Measurements from ENCODE around the gene PEX14. TPM values are rescaled to one million over a fixed set of nuclear protein-coding genes. Genes with fewer than 3 reads are reported as not detected.

Gene PEX14
- total and polyA plus RNA-seq, 4 donors, result 9.5 to 26.9 (median 19.7) TPM

GRCh38 chr1:10672343-10673050 lies 197.7 kb downstream of the PEX14 start:
- no peaks in the 10 kb centered on the region for H3K9me3 ChIP-seq (ENCODE audit: control insufficient read depth, insufficient read depth, low read length)

GRCh38 chr1:10673109-10673711 lies 198.5 kb downstream of the PEX14 start:
- Histone ChIP-seq H3K27me3 (ENCODE audit: control insufficient read depth, insufficient read depth, low read length) (peaks cover 33% of the 10 kb centered on the region), H3K27ac (ENCODE audit: low read depth, low read length) (no peak overlapping the region), H3K36me3 (ENCODE audit: control insufficient read depth, insufficient read depth, low read length) (peaks cover 5% of the 10 kb centered on the region), H3K9me3 (ENCODE audit: control insufficient read depth, insufficient read depth, low read length) (no peaks in the 10 kb centered on the region), H3K4me3 (ENCODE audit: low read depth, low read length) (no peak overlapping the region), H3K4me1 (ENCODE audit: control insufficient read depth, insufficient read depth, low read length) (peaks cover 92% of the 10 kb centered on the region)
- 54% methylated on average over 8 of the region's 19 CpGs for WGBS (ENCODE audit: insufficient coverage)
- DNase-seq (ENCODE audit: low read depth in 4 of 6, low spot score in 6 of 6), result peak in 1 of 6 donors; percentile 60

More at GRCh38 chr1:10672343-10673050, 197.7 kb downstream of the PEX14 start:
- Histone ChIP-seq H3K27ac (ENCODE audit: low read depth, low read length) (no peak overlapping the region), H3K4me3 (ENCODE audit: low read depth, low read length) (no peak overlapping the region), H3K27me3 (ENCODE audit: control insufficient read depth, insufficient read depth, low read length) (peaks cover 33% of the 10 kb centered on the region), H3K4me1 (ENCODE audit: control insufficient read depth, insufficient read depth, low read length) (peaks cover 92% of the 10 kb centered on the region), H3K36me3 (ENCODE audit: control insufficient read depth, insufficient read depth, low read length) (peaks cover 7% of the 10 kb centered on the region)
- 66% methylated on average over 20 of the region's 35 CpGs for WGBS (ENCODE audit: insufficient coverage)
- peak in 1 of 6 donors; percentile 90 for DNase-seq (ENCODE audit: low read depth in 4 of 6, low spot score in 6 of 6)

- WGBS (ENCODE audit: insufficient coverage), result 77% methylated on average over 16 of the region's 16 CpGs
- peaks cover 5% of the 10 kb centered on the region for H3K36me3 ChIP-seq (ENCODE audit: control insufficient read depth, insufficient read depth, low read length)
- H3K4me1 ChIP-seq (ENCODE audit: control insufficient read depth, insufficient read depth, low read length), result peaks cover 92% of the 10 kb centered on the region
- no peak overlapping the region for H3K27ac ChIP-seq (ENCODE audit: low read depth, low read length)
- peaks cover 30% of the 10 kb centered on the region for H3K27me3 ChIP-seq (ENCODE audit: control insufficient read depth, insufficient read depth, low read length)
- H3K4me3 ChIP-seq (ENCODE audit: low read depth, low read length), result no peak overlapping the region
- DNase-seq (ENCODE audit: low read depth in 4 of 6, low spot score in 6 of 6), result no peak
- H3K9me3 ChIP-seq (ENCODE audit: control insufficient read depth, insufficient read depth, low read length), result no peaks in the 10 kb centered on the region
Measured at GRCh38 chr1:10674222-10674621, 199.5 kb downstream of the PEX14 start.

- Histone ChIP-seq H3K27ac (ENCODE audit: low read depth, low read length) (no peak overlapping the region), H3K27me3 (ENCODE audit: control insufficient read depth, insufficient read depth, low read length) (peaks cover 32% of the 10 kb centered on the region), H3K36me3 (ENCODE audit: control insufficient read depth, insufficient read depth, low read length) (peaks cover 5% of the 10 kb centered on the region), H3K9me3 (ENCODE audit: control insufficient read depth, insufficient read depth, low read length) (no peaks in the 10 kb centered on the region), H3K4me3 (ENCODE audit: low read depth, low read length) (no peak overlapping the region), H3K4me1 (ENCODE audit: control insufficient read depth, insufficient read depth, low read length) (peaks cover 93% of the 10 kb centered on the region)
- peak in 1 of 6 donors; percentile 91 for DNase-seq (ENCODE audit: low read depth in 4 of 6, low spot score in 6 of 6)
- 56% methylated on average over 24 of the region's 29 CpGs for WGBS (ENCODE audit: insufficient coverage)
Measured at GRCh38 chr1:10674700-10675609, 200.2 kb downstream of the PEX14 start.

GRCh38 chr1:10675813-10676212 lies 201.1 kb downstream of the PEX14 start:
- Histone ChIP-seq H3K4me1 (ENCODE audit: control insufficient read depth, insufficient read depth, low read length) (peaks cover 89% of the 10 kb centered on the region), H3K9me3 (ENCODE audit: control insufficient read depth, insufficient read depth, low read length) (no peaks in the 10 kb centered on the region), H3K36me3 (ENCODE audit: control insufficient read depth, insufficient read depth, low read length) (peaks cover 5% of the 10 kb centered on the region), H3K27ac (ENCODE audit: low read depth, low read length) (no peak overlapping the region), H3K4me3 (ENCODE audit: low read depth, low read length) (no peak overlapping the region), H3K27me3 (ENCODE audit: control insufficient read depth, insufficient read depth, low read length) (peaks cover 26% of the 10 kb centered on the region)
- no peak for DNase-seq (ENCODE audit: low read depth in 4 of 6, low spot score in 6 of 6)
- 90% methylated on average over 5 of the region's 5 CpGs for WGBS (ENCODE audit: insufficient coverage)

GRCh38 chr1:10676963-10677362 lies 202.2 kb downstream of the PEX14 start:
- Histone ChIP-seq H3K4me3 (ENCODE audit: low read depth, low read length) (no peak overlapping the region), H3K36me3 (ENCODE audit: control insufficient read depth, insufficient read depth, low read length) (peaks cover 5% of the 10 kb centered on the region), H3K9me3 (ENCODE audit: control insufficient read depth, insufficient read depth, low read length) (no peaks in the 10 kb centered on the region), H3K27ac (ENCODE audit: low read depth, low read length) (no peak overlapping the region), H3K27me3 (ENCODE audit: control insufficient read depth, insufficient read depth, low read length) (peaks cover 15% of the 10 kb centered on the region), H3K4me1 (ENCODE audit: control insufficient read depth, insufficient read depth, low read length) (peaks cover 85% of the 10 kb centered on the region)
- WGBS (ENCODE audit: insufficient coverage), result 67% methylated on average over 9 of the region's 13 CpGs
- DNase-seq (ENCODE audit: low read depth in 4 of 6, low spot score in 6 of 6), result no peak

- WGBS (ENCODE audit: insufficient coverage), result 68% methylated on average over 19 of the region's 27 CpGs
- Histone ChIP-seq H3K36me3 (ENCODE audit: control insufficient read depth, insufficient read depth, low read length) (peaks cover 5% of the 10 kb centered on the region), H3K4me3 (ENCODE audit: low read depth, low read length) (no peak overlapping the region), H3K9me3 (ENCODE audit: control insufficient read depth, insufficient read depth, low read length) (no peaks in the 10 kb centered on the region), H3K4me1 (ENCODE audit: control insufficient read depth, insufficient read depth, low read length) (peaks cover 89% of the 10 kb centered on the region), H3K27ac (ENCODE audit: low read depth, low read length) (no peak overlapping the region), H3K27me3 (ENCODE audit: control insufficient read depth, insufficient read depth, low read length) (peaks cover 10% of the 10 kb centered on the region)
- peak in 1 of 6 donors; percentile 43 for DNase-seq (ENCODE audit: low read depth in 4 of 6, low spot score in 6 of 6)
Measured at GRCh38 chr1:10677491-10678391, 203.0 kb downstream of the PEX14 start.

GRCh38 chr1:10678402-10678801 lies 203.7 kb downstream of the PEX14 start:
- Histone ChIP-seq H3K27me3 (ENCODE audit: control insufficient read depth, insufficient read depth, low read length) (peaks cover 6% of the 10 kb centered on the region), H3K27ac (ENCODE audit: low read depth, low read length) (no peak overlapping the region), H3K36me3 (ENCODE audit: control insufficient read depth, insufficient read depth, low read length) (peaks cover 5% of the 10 kb centered on the region), H3K4me1 (ENCODE audit: control insufficient read depth, insufficient read depth, low read length) (peaks cover 84% of the 10 kb centered on the region), H3K9me3 (ENCODE audit: control insufficient read depth, insufficient read depth, low read length) (no peaks in the 10 kb centered on the region), H3K4me3 (ENCODE audit: low read depth, low read length) (no peak overlapping the region)
- DNase-seq (ENCODE audit: low read depth in 4 of 6, low spot score in 6 of 6), result no peak
- 67% methylated on average over 16 of the region's 23 CpGs for WGBS (ENCODE audit: insufficient coverage)

GRCh38 chr1:10678852-10679251 lies 204.1 kb downstream of the PEX14 start:
- 52% methylated on average over 10 of the region's 11 CpGs for WGBS (ENCODE audit: insufficient coverage)
- Histone ChIP-seq H3K27ac (ENCODE audit: low read depth, low read length) (no peak overlapping the region), H3K4me3 (ENCODE audit: low read depth, low read length) (no peak overlapping the region), H3K27me3 (ENCODE audit: control insufficient read depth, insufficient read depth, low read length) (peaks cover 10% of the 10 kb centered on the region), H3K4me1 (ENCODE audit: control insufficient read depth, insufficient read depth, low read length) (peaks cover 82% of the 10 kb centered on the region), H3K9me3 (ENCODE audit: control insufficient read depth, insufficient read depth, low read length) (no peaks in the 10 kb centered on the region), H3K36me3 (ENCODE audit: control insufficient read depth, insufficient read depth, low read length) (peaks cover 5% of the 10 kb centered on the region)
- DNase-seq (ENCODE audit: low read depth in 4 of 6, low spot score in 6 of 6), result peak in 1 of 6 donors; percentile 75
